H9 (cell line): ENCODE results near the gene NTN3. TPM values are rescaled to one million over a fixed set of nuclear protein-coding genes. Genes with fewer than 3 reads are reported as not detected.

Experiments used
- DNase-seq: peaks from one replicate; pipeline ENCODE4 v3.0.0-alpha.2; 2017
- H2AFZ ChIP-seq: one replicate; pipeline ENCODE4 v1.6.1; 2013; ENCODE audit warnings: mild to moderate bottlenecking, low read length, control low read depth, moderate library complexity
- H2AK5ac ChIP-seq: 2 replicates; pipeline ENCODE4 v1.6.1; 2013; ENCODE audit warnings: low read length, control low read depth, mixed read lengths; ENCODE audit not compliant: insufficient read length
- H2BK120ac ChIP-seq: one replicate; pipeline ENCODE4 v1.6.1; 2013; ENCODE audit warnings: low read depth, mild to moderate bottlenecking, low read length, control low read depth, inconsistent platforms; ENCODE audit not compliant: poor library complexity, severe bottlenecking
- H2BK12ac ChIP-seq: 2 replicates; pipeline ENCODE4 v1.6.1; 2013; ENCODE audit warnings: low read length, control low read depth, mixed read lengths, low read depth; ENCODE audit not compliant: insufficient read length
- H2BK15ac ChIP-seq: 2 replicates; pipeline ENCODE4 v1.6.1; 2013; ENCODE audit warnings: low read depth, low read length, control low read depth
- H2BK20ac ChIP-seq: one replicate; pipeline ENCODE4 v1.6.1; 2013; ENCODE audit warnings: low read depth, mild to moderate bottlenecking, low read length, control low read depth, inconsistent platforms; ENCODE audit not compliant: poor library complexity, severe bottlenecking
- H2BK5ac ChIP-seq: 2 replicates; pipeline ENCODE4 v1.6.1; 2013; ENCODE audit warnings: low read length, control low read depth, mixed read lengths; ENCODE audit not compliant: insufficient read length
- H3K14ac ChIP-seq: 2 replicates; pipeline ENCODE4 v1.6.1; 2013; ENCODE audit warnings: low read length, control low read depth; ENCODE audit not compliant: insufficient read depth
- H3K18ac ChIP-seq: 2 replicates; pipeline ENCODE4 v1.6.1; 2013; ENCODE audit warnings: low read depth, mild to moderate bottlenecking, mixed read lengths, low read length, control low read depth; ENCODE audit not compliant: insufficient read length
- H3K23ac ChIP-seq: 2 replicates; pipeline ENCODE4 v1.6.1; 2013; ENCODE audit warnings: low read length, control low read depth, mixed read lengths, low read depth; ENCODE audit not compliant: insufficient read length
- H3K23me2 ChIP-seq: 2 replicates; pipeline ENCODE4 v1.6.1; 2013; ENCODE audit warnings: low read depth, mild to moderate bottlenecking, mixed read lengths, low read length, control low read depth; ENCODE audit not compliant: insufficient read length, poor library complexity, severe bottlenecking
- H3K27ac ChIP-seq: 2 replicates; pipeline ENCODE4 v1.5.1; 2013; ENCODE audit warnings: low read length, control low read depth, mixed read lengths, low read depth; ENCODE audit not compliant: insufficient read length
- H3K27me3 ChIP-seq: 2 replicates; pipeline ENCODE4 v1.6.1; 2013; ENCODE audit warnings: low read length, control low read depth, inconsistent platforms; ENCODE audit not compliant: insufficient read depth
- H3K4ac ChIP-seq: 2 replicates; pipeline ENCODE4 v1.6.1; 2013; ENCODE audit warnings: low read depth, mild to moderate bottlenecking, control low read depth, inconsistent platforms, low read length, moderate library complexity
- H3K4me1 ChIP-seq: 2 replicates; pipeline ENCODE4 v1.6.1; 2013; ENCODE audit warnings: low read length, control low read depth, inconsistent platforms; ENCODE audit not compliant: insufficient read depth
- H3K4me2 ChIP-seq: 2 replicates; pipeline ENCODE4 v1.6.1; 2013; ENCODE audit warnings: low read length, control low read depth, mixed read lengths; ENCODE audit not compliant: insufficient read length, insufficient read depth
- H3K56ac ChIP-seq: 2 replicates; pipeline ENCODE4 v1.6.1; 2013; ENCODE audit warnings: low read depth, mild to moderate bottlenecking, mixed read lengths, low read length, control low read depth; ENCODE audit not compliant: insufficient read length
- H3K79me1 ChIP-seq: 2 replicates; pipeline ENCODE4 v1.6.1; 2013; ENCODE audit warnings: low read depth, mild to moderate bottlenecking, moderate library complexity, low read length, control low read depth, inconsistent platforms; ENCODE audit not compliant: insufficient read depth, poor library complexity, severe bottlenecking
- H3K79me2 ChIP-seq: 2 replicates; pipeline ENCODE4 v1.6.1; 2013; ENCODE audit warnings: low read length, control low read depth, inconsistent platforms; ENCODE audit not compliant: insufficient read depth
- H3K9ac ChIP-seq: 2 replicates; pipeline ENCODE4 v1.6.1; 2013; ENCODE audit warnings: low read length, control low read depth, mixed read lengths; ENCODE audit not compliant: insufficient read length; ENCODE audit errors: extremely low read depth
- H3K9me3 ChIP-seq: one replicate; pipeline ENCODE4 v1.6.1; 2013; ENCODE audit warnings: low read depth, low read length, inconsistent platforms; ENCODE audit not compliant: control insufficient read depth
- H3T11ph ChIP-seq: one replicate; pipeline ENCODE4 v1.6.1; 2013; ENCODE audit warnings: mild to moderate bottlenecking, low read length, control low read depth, inconsistent platforms
- H4K20me1 ChIP-seq: one replicate; pipeline ENCODE4 v1.6.1; 2013; ENCODE audit not compliant: control insufficient read depth, insufficient read length, insufficient read depth
- H4K5ac ChIP-seq: 2 replicates; pipeline ENCODE4 v1.6.1; 2013; ENCODE audit warnings: low read depth, mild to moderate bottlenecking, mixed read lengths, low read length, control low read depth; ENCODE audit not compliant: insufficient read length
- H4K8ac ChIP-seq: replicated peaks from 2 replicates; pipeline ENCODE4 v1.6.1; 2013; ENCODE audit warnings: low read length, control low read depth, mixed read lengths, low read depth; ENCODE audit not compliant: insufficient read length
- H4K91ac ChIP-seq: 2 replicates; pipeline ENCODE4 v1.6.1; 2013; ENCODE audit warnings: low read depth, mild to moderate bottlenecking, moderate library complexity, mixed read lengths, low read length, control low read depth; ENCODE audit not compliant: insufficient read length
- H3K27ac Mint-ChIP-seq, 3 experiments: 2 replicates in 2 of 3; 3 replicates in 1 of 3; pipeline ENCODE4 v1.8.0; 2020 to 2021; ENCODE audit warnings: mixed read lengths in 3 of 3, mild to moderate bottlenecking in 1 of 3, moderate library complexity in 1 of 3
- H3K27me3 Mint-ChIP-seq: 2 replicates; pipeline ENCODE4 v1.8.0; 2021; ENCODE audit warnings: low read depth, mild to moderate bottlenecking, moderate library complexity, mixed read lengths
- H3K36me3 Mint-ChIP-seq, 3 experiments: 2 replicates in 2 of 3; 3 replicates in 1 of 3; pipeline ENCODE4 v1.8.0; 2020 to 2021; ENCODE audit warnings: low read depth in 3 of 3, mixed read lengths in 3 of 3; ENCODE audit not compliant: insufficient read depth in 1 of 3
- H3K4me1 Mint-ChIP-seq, 2 experiments: 2 replicates each; pipeline ENCODE4 v1.8.0; 2020; ENCODE audit warnings: mixed read lengths in 2 of 2
- H3K4me3 Mint-ChIP-seq, 2 experiments: 2 replicates in 1 of 2; 3 replicates in 1 of 2; pipeline ENCODE4 v1.8.0; 2020 to 2021; ENCODE audit warnings: mild to moderate bottlenecking in 2 of 2, mixed read lengths in 2 of 2, moderate library complexity in 1 of 2
- H3K9me3 Mint-ChIP-seq, 2 experiments: 2 replicates in 1 of 2; 3 replicates in 1 of 2; pipeline ENCODE4 v1.8.0; 2020; ENCODE audit warnings: mild to moderate bottlenecking in 2 of 2, mixed read lengths in 2 of 2, moderate library complexity in 1 of 2
- CTCF ChIP-seq: fragments of 200-600 bp; sonication (generic); conservative IDR thresholded peaks from 3 replicates; pipeline ENCODE4 v1.8.0; 2021; ENCODE audit warnings: antibody characterized with exemption, mild to moderate bottlenecking
- WGBS: extraction: QIAGEN DNeasy Blood & Tissue Kit; methylation state at CpG from one replicate; pipeline ENCODE4 v1.1.7; 2013; ENCODE audit warnings: missing lambda C conversion rate, low lambda C conversion rate, mixed read lengths; ENCODE audit not compliant: insufficient read length; ENCODE audit errors: extremely low coverage; 5-methylcytosine and 5-hydroxymethylcytosine counted together
- total RNA-seq: library from RNA; stranded (reverse); gene quantifications from 2 replicates; pipeline ENCODE4 v1.2.1, GENCODE V29; 2021

Gene NTN3
- total RNA-seq, 1 experiment from 2014 or later = 1.3 TPM

- no peak for DNase-seq
- Histone ChIP-seq H3K4me2 (no peak overlapping the region), H2AK5ac (no peak overlapping the region), H2BK15ac (no peak overlapping the region), H3K23ac (no peak overlapping the region), H4K91ac (no peak overlapping the region), H3K79me2 (no peaks in the 10 kb centered on the region), H2AFZ (no peak overlapping the region), H3K23me2 (peaks cover 5% of the 10 kb centered on the region), H3K79me1 (no peaks in the 10 kb centered on the region), H2BK5ac (no peak overlapping the region), H2BK20ac (no peak overlapping the region), H2BK120ac (no peak overlapping the region), H3K27me3 (no peaks in the 10 kb centered on the region), H3K4ac (no peak overlapping the region), H3K18ac (no peak overlapping the region), H4K5ac (no peak overlapping the region), H2BK12ac (no peak overlapping the region), H3K14ac (no peak overlapping the region), H3K56ac (no peak overlapping the region), H4K8ac (no peak overlapping the region), H3T11ph (no peak overlapping the region), H3K27ac (no peak overlapping the region), H3K4me1 (peaks cover 3% of the 10 kb centered on the region; the same call in 1 of the 2 replicates), H4K20me1 (no peaks in the 10 kb centered on the region), H3K9me3 (no peaks in the 10 kb centered on the region), H3K9ac (no peak overlapping the region)
- Mint-ChIP-seq H3K36me3 (no peaks in the 10 kb centered on the region), H3K27ac (no peak overlapping the region), H3K4me3 (no peak overlapping the region; a peak in 1 of 5 replicates), H3K9me3 (no peaks in the 10 kb centered on the region; a peak in 1 of 5 replicates), H3K4me1 (peaks cover 22 to 34% of the 10 kb centered on the region in 2 experiments), H3K27me3 (peaks cover 5% of the 10 kb centered on the region)
- WGBS = no CpG with 5 or more reads among the region's 18 CpGs
- no peak; the same call in 2 of the 3 replicates for TF ChIP-seq CTCF
Measured at GRCh38 chr16:2508722-2509400, 37.8 kb downstream of the NTN3 start.
